ENCODE data around the gene FAM131C. TPM values are rescaled to one million over a fixed set of nuclear protein-coding genes. Genes with fewer than 3 reads are reported as not detected.
A peak's percentile ranks its signal among the peaks of the same experiment; 100 is the strongest.

FAM131C gene
- total RNA-seq, 1 experiment from 2014 or later = 0.23 TPM

DNA sequence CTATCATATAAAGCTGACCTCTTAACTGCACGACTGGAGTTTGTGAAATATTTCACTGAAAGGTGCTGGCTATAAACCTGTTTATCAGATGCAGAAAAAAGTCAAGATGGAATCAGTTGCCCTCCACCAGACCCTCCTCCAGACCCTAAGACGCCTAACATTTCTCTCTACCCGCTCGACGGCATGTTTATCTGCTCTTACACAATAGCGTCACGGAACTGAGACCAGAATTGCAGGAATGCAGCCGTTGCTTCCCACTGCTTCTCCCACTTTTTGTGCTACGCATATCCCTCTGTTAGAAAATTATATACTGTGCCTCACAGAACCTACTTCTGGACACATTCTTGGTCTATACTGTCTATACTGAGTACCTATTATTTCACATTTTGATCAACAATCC, 28.2 kb upstream of the FAM131C start:
- DNase-seq (ENCODE audit: low read depth) = no peak

DNA sequence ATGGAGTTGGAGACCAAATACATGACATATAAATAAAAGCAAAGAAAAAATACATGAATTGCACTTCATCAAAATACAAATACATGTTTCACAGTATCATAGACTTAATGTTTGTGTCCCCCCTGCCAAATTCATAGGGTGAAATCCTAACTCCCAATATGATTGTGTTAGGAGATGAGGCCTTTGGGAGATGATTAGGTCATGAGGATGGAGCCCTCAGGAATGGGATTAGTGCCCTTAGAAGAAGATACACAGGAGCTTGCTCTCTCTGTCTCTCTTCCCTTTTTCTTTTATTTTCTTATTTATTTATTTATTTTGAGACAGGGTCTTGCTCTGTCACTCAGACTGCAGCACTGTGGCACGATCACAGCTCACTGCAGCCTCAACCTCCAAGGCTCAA, 26.0 kb upstream of the FAM131C start:
- no peak for DNase-seq (ENCODE audit: low read depth)

DNA sequence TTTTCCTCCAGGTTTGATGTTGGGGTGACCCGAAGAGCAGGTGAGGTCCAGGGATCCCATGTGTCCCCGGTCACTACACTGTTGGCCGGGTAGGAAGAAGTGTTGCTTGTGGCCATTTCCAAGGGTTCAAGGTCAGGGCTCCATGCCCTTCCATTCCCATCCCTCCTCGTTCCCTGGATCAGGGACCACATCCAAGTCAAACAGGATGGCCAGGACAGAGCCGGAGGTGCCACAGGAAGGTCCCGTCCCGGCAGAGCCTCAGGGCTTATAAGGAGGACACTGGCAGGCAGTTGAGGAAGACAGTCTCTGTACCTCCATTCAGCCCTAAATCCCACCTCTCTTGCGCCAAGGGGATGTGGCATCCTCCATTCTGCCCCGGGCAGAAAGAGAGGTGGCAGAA, 22.0 kb upstream of the FAM131C start:
- no peak for DNase-seq (ENCODE audit: low read depth)

DNA sequence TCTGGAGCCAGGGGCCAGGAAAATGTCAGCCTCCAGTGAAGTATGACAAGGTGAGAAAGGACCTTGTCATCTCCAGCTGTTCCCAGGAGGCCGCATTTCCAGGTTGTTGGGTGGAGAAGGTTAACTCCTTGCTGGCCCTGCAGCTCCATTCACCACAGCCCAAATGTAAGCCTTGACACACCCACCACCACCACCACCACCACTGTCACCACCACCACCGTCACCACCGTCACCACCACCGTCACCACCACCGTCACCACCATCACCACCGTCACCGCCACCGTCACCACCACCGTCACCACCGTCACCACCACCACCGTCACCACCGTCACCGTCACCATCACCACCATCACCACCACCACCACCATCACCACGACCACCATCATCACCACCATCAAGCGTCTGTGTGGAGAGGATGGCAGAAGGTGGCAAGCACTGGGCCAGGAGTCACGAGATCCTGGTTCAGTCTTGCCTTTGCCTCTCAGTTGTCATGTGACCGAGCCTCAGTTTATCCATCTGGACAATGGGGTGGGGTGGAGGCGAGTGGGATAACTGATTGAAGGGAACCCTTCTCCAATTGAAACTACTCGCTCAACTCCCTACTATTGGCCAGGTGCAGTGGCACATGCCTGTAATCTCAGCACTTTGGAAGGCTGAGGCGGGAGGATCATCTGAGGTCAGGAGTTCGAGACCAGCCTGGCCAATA, 21.2 kb upstream of the FAM131C start:
- no peak for DNase-seq (ENCODE audit: low read depth)

DNA sequence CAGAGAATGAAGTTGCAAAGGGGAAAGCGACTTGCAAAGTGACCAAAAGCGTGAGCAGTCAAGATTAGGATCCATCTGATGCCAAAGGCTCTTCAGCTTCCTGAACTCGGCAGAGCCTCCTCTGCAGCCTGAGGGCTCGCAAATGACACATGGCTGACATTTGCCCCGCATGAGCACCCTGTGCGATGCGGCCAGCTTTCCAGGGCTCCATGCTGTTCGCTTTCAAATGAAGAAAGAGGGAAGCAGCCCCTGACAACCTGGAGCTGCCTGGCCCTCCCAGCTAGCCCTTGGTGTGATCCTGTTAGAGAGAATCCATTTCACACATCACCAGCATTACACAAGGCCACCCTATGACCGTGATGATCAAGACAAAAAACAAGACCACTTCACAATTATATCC, 20.2 kb upstream of the FAM131C start:
- no peak for DNase-seq (ENCODE audit: low read depth)

DNA sequence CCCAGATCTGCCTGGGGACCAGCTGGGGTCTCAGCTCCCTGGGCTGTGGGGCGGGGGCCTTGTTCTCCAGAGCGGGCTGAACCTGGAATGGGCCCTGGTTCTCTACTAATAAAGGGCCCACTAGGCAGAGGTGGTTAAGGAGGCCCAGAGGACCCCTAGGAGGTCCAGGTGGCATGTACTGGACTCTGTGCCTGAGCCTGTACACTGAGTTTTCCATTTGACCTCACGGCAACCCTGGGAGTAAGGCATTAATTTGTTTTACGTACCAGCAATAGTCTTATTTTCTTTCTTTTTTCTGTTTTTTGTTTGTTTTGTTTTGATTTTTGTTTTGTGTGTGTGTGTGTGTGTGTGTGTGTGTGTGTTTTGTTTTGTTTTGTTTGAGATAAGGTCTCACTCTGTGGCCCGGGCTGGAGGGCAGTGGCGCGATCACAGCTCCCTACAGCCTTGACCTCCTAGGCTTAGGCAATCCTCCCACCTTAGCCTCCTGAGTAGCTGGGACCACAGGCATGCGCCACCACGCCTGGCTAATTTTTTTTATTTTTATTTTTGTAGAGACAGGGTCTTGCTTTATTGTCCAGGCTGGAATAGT, 19.6 kb upstream of the FAM131C start:
- no peak for DNase-seq (ENCODE audit: low read depth)

DNA sequence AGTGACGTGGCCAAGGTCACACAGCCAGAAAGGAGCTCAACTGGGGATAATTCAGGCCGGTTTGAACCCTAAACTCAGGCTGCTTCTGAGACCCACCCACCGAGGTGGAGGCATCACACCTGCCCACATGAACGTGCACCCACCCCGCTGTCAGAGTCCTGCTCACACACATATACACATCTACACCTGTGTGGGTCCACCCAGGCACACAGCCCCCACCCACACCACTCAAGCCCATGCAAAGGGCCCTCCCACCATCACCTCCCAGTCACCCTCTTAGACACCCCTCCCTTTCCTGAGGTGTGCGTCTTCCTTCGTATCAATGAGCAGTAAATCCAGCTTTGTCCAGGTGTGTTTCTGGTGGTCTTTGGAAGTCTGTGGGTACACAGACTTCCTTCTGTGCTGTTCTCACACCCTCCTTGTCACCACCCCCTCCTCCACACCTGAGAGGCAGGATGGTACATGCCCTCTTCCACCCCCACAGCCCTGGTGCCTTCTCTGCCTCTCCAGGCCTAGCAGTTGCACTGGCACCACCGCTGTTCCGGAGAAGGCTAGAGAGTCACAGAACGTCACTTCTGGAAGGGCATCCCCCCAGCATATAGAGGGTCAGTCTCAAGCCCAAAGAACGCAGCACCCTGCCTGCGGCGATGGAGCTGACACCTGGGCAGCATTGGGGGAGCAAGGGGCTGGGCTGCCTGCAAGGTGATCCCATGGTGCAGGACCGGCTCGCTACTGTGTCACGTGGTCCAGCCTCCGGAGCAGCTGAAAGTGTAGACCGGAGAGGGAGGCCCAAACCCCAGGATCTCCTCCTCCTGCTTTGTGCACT, 18.9 kb upstream of the FAM131C start:
- DNase-seq (ENCODE audit: low read depth) = no peak

DNA sequence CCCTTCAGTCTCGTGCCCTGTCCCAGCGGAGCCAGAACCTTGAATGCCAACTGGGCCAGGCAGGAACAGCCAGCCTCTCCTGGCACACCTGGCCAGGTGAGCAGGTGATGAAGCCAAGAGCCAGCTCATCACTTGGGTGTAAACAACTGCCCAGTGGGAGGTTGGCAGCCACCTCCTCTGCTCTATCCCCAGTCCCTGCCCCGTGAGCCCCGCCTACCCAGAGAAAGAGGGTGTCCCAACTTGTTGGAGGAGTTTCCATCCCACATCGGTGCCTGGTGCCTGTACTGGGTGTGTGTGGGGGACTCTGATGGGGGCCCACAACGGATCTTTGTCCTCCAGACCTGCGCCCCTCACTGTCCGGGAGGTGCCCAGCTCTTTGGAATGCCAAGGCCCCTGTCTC, 17.8 kb upstream of the FAM131C start:
- no peak for DNase-seq (ENCODE audit: low read depth)

DNA sequence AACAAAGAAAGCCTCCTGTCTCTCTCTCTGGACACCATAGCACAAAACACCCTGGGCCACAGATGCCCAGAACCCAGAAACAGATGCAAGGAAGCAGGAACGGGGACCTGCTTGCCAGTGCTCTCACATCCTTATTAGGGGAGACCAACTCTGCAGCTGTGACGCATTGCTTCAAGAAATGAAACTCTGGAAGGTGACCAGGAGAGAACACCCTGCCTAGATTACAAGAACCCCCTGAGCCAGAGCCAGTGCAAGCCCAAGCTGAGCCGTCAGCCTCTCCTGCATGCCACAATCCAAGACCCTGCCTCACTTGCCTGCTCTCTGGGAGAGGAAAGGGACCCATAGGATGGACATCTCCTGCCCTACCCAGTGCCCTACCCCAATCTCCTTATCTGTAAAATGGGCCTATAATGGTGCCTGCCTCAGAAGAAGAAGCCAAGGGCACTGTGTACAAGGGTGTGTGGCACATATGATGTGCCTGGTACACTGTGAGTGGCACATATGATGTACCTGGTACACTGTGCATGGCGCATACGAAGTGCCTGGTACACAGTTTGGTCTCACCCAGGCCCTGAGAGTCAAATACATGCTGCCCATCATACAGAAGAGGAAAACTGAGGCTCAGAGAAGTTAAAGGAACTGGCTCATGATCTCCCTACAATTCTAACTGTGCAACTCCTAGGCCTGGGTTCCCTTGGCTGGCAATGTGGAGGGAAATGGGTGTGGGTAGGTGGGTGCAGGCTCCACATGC, 16.8 kb upstream of the FAM131C start:
- DNase-seq (ENCODE audit: low read depth) = no peak

DNA sequence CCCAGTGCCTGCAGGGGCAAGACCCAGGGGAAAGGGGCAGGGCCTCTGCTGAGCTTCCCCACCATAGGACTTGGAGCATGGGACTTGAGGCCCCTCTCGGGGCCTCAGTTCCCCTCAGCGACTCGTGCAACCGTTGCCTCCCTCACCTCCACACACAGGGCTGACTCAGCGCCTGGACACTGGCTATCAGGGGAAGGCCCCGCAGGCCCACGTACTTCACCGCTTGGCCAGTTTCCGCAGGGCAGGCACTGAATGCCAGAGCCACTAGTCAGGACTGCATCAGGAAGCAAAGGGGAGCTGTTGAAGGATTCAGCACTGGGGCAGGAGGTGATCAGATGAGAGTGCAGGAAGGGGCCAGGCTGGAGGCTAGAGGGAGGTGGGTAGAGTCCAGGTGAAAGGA, 15.5 kb upstream of the FAM131C start:
- DNase-seq (ENCODE audit: low read depth) = peak; percentile 76

DNA sequence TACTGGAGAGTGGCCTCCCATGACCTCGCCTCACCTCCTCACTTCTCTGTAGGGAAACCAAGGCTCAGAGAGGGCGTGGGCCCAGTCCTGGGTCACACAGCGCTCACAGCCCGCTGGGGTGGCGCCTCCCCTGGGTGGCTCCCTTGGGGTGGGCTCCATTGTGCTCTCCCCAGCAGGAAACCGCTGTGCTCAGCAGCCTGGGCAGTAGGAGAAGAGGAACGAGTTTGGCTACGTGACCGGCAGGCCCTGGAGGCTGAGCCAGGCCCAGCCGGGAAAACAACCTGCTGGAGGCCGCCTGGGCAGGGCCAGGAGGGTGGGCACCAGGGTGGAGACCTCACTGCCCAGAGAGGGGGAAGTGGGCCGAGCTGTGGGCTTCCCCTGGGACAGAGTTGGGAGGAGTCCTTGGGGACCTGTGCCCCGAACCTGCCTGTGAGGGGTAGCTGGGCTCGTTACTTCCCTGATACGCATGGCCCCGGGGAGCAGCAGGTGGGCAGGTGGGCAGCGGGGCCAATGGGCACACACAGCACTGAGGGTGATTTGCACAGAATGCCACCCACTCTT, 15.0 kb upstream of the FAM131C start:
- no peak for DNase-seq (ENCODE audit: low read depth)

DNA sequence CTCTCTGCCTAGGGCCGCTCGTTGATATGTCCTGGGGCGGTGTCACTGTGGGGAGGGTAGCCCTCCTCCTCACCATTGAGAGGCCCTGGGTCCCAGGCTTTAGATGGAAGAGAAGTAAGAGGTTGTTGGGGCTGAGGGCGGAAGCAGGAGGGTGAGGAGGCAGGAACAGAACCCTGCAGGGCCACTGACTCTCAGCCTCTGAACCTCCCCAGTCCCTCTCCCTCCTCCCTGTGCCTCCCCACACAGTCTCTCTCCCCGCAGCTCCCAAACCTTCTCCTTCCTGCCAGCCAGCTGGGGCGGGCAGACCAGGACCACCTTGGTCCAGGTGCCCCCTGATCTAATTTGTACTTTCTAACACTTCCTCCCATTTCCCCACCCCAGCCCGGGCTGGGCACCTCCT, 14.3 kb upstream of the FAM131C start:
- no peak for DNase-seq (ENCODE audit: low read depth)

DNA sequence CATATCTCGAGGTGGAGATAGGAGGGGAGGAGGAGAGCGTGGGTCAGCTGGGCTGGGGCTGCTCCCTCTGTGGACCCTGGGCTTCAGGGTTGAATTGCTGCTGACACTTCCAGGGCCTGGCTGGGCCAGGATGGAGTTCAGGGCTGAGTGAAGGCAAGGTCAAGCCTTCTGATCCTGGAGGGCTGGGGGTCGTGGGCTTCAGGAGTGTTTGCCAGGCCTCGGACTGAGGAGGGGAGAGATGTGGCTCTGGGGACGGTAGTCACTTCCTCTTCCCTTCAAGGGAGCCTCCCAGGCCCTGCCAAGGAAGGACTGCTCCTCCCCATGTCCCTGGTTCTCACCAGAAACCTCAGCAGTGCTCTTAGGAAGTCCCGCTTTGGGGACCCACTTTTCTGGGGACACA, 12.1 kb upstream of the FAM131C start:
- no peak for DNase-seq (ENCODE audit: low read depth)

DNA sequence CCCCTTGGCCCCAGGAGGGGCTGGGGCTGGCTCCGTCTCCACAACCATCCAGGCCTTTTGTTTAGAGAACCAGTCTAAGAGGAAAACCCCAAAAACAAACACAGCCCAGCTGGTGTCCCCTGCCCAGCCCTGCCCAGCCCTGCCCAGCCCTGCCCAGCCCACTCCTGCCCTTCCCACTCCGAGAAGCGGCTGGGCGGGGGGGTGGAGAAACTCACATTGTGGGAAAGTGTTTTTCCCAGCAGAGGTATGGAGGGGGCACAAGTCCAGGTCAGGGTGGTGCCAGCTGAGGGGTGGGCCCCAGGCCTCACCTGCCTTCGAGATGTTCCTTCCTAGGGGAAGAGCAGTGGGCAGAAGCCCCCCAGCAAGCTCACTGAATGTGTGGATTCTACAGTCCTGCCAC, 10.0 kb upstream of the FAM131C start:
- no peak for DNase-seq (ENCODE audit: low read depth)

DNA sequence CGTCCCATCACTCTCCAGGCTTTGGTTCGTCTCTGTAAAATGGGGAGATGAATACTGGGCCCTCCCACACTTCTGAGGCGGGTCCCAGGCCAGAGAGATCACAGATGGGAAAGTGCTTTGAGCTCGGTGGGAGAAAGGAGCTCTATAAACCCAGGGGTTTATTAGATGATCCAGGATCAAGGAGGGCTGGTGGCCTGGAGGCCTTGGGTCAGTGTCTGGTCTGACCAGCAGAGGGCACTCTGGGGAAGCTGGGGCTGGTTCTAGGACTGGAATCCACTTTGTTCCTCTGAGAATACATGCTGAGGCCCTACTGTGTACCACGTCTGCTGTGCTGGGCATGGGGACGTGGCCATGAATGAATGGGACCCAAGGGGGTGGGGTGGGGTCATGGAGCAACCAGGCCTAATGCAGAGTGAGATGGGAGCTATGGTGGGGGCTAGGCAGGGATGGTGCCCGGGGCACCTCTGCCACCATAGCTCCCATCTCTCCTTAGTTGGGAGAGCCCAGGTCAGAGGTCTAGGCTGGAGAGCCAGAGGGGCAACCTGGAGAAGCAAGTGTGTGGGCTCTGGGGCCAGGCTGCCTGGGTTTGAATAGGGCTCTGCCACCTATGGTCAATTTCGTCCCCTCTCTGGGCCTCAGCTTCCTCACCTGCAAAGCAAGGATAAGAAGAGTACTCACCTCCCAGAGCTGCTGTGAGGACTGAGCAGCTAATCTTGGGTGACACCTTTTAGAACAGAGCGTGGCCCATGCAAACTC, 9.0 kb upstream of the FAM131C start:
- DNase-seq (ENCODE audit: low read depth) = peak; percentile 77

DNA sequence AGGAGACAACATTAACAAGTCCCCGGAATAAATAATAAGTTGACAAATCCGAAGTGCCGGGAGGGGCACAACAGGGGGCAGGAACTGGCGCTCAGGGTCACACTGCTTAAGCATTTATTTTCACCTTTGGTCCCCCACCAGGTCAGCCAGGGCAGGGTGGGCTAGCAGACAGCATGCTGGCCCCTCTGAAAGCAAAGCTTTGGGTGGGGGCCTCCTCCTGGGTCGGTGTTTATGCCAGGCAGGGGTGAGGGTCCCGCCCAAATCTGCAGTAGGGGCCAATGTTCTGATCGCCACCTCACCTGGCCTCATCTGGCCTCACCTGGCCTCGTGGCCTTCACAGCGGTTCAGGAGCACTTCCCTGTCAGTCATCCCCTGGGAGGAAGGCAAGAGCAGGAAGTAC, 8.2 kb upstream of the FAM131C start:
- DNase-seq (ENCODE audit: low read depth) = no peak

DNA sequence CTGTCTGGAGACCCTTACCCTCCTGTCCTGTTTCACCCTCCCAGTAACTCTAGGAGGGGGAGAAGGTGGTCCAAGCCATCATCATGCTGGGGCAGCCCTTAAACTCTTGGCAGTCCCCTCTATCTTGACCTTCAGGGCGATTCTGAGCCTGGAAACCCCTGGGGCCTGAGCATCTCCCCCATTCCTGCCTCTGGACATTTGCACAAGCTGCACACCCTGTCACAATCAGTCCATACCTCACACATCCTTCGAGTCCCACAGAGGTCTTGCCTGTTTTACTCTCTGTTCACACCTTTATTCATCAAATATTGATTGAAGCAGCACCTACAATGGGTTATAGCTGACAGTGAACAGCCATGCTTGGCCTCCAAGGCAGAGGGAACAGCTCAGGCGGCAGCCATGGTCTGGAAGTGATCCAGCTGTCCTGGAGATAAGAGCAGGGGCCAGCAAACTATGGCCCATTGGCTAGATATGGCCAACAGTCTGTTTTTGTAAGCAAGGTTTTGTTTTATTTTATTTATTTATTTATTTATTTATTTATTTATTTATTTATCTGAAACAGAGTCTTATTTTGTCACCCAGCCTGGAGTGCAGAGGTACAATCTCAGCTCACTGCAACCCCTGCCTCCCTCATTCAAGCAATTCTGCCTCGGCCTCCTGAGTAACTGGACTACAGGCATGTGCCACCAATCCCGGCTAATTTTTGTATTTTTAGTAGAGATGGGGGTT, 7.1 kb upstream of the FAM131C start:
- DNase-seq (ENCODE audit: low read depth) = no peak

DNA sequence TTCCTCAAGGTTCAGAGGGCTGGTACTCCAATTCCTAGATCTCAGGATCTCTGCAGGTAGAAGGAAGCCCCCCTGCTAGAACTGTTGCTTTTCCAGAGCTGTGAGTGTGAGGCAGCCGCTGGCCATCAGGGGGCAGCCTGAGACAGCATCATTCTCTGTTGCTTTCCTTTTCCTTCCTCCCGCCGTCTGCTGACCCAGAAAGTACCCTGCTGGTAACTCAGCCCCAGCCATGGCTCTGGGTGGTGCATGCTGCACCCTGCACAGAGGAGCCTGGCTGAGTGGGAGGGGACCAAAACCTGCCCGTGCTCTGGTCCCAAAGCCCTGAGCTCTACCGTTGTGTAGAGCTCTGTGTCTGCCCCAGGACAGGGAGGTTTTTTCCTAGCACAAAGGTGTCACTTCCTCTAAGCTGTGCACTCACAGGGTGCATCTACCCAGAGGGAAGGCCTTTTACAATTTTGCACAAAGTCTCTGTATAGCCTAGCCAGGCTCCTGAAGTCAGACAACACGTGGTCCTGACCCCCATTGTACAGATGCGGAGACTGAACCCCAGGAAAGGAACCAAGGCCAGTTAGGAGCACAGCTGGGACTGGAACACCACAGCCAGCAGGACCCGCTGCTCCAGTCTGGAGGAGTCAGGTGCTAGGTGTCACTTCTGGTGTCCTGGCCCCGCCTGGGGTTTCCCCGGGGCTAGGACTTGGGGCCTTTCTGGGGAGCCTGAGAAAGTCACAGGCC, 5.6 kb upstream of the FAM131C start:
- peak; percentile 86 for DNase-seq (ENCODE audit: low read depth)

DNA sequence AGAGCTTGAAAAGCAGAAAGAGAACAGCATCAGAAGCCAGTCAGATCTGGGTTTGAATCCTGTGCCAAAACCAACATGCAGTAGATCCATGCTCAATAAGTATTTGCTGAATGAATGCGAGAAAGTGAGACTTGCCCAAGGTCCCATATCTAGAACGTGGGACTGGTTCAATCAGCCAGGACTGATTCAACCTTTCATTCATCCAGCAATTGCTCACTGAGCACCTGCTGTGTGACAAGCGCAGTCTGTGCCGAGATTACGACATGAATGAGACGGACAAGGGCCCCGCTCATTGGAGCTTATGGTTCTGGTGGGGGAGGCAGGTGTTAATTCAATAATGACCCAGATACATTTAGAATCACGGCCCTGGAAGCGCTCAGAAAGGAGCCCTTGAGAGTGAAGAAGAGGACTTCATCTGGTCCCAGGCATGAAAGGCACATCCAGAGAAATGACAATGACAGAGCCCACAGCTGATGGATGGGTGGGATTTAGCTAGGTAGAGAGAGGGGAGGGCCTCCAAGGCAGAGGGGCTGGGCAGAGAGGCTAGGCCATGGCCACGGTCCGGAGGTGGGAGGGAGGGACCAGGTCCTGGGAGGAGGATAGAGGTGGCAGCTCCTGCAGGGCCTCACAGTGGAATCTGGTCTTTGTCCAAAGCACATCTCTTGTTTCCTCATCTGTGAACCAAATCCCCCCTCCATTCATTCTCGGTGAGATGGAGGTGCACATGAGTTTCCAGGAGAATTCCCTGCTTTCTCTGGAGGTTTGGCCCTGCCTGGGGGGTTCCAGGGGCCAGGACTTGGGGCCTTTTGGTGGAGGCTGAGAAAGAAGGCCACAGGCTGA, 4.2 kb upstream of the FAM131C start:
- DNase-seq (ENCODE audit: low read depth) = no peak

Data from Daoy (cell line).